NCI-H774 (cell line): ENCODE data around the gene CALY.

Experiments
- DNase-seq: peaks from one replicate; lab custom pipeline; 2025; lab: John Stamatoyannopoulos, UW

The CALY gene

DNA sequence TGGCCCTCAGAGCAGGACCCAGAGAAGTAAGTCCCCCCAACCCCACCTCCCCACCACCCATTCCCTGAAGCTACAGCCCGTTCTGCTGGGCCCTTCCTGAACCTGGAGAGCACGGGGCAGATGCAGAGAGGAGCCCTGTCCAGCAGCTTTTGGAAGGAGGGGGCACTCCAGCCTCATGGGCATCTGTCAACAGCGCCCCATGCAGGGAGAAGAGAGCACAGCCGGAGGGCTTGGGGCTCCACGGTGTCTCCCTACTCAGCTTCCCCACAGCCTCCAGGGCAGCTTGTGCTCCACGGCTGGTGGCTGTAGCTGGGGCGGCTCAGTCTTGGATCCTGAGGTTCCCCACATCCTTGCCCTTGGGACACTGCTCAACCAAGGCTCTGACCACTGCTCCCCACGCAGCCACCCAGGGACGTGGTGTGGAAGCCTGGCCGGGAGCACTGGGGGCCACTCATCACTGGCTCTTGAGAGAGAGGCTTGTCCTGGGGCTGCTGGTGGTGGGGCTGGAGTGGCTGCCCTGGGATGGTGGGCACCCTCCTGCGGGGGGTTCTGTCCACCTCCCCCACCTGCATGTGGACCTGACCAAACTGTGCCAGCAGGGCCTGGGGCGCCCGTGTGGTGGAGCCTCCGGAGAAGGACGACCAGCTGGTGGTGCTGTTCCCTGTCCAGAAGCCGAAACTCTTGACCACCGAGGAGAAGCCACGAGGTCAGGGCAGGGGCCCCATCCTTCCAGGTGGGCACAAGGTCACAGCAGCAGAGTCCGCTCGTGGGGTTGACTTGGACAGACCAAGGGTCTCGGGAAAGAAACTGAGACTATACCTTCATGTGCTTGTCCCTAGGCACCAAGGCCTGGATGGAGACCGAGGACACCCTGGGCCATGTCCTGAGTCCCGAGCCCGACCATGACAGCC, 15.0 kb upstream of the CALY start:
- DNase-seq: no peak

DNA sequence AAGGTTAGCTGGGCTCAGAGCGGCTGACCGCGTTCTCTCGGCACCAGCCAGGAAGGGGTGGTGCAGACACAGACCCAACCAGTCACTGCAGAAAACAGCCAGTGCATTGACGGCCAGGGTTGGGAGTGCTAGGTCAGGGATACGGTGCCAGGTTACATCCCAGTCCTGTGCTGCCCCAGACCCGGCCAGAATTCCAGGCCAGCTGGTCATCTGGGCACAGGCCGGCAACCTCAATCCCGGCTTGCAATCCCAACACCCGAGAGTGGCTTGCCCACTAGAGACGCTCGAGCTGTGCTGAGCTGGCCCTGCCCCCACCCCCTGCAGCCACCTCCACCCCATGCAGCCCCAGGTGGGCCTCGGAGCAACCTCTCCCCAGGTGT, 14.2 kb upstream of the CALY start:
- no peak for DNase-seq

DNA sequence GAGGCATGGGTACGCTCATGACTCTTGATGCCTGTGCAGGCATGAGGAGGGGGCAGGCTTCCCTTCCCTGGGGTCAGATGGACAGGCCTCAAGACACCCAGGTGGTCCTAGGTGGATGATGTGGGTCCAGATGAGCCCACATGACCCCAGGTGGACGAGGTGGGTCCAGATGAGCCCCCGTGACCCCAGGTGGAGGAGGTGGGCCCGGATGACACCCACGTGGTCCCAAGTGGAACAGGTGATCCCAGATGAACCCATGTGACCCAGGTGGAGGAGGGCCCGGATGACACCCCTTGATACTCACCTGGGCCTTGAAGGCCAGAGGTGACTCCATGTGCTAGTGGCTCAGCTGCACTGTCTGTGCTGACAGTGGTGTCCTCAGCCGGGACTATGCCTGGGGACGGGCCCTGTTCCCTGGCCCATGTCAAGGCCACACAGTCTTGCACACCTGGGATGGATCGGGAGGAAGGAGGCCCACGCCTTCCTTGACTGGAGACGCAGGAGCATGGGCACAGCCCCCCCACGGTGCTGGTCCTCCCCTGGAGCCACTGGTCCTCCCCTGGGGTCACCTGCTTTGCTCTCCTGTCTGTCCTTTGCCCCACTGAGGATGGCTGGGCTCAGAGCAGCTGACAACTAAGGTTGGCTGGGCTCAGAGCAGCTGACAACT, 13.7 kb upstream of the CALY start:
- no peak for DNase-seq

DNA sequence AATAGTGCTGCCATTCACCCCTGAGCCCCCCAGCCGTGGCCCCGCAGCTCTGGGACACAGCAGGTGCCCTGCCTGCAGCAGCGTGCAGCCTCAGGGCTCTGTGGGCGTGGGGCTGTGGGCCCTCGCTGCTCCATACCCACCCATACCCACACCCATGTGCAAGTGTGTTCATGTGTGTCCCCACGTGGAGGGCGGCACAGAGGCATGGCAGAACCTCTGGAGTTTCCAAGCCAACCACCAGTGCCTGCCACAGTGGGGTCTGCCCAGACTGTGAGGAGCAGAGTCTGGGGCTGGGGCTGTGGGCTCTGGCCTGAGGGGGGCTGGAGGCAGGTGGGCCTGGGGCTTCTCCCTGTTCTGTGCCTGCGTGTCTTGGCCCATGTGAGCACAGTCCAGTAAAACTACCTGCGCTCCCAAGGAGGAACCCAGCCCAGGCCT, 12.9 kb upstream of the CALY start:
- DNase-seq: no peak

DNA sequence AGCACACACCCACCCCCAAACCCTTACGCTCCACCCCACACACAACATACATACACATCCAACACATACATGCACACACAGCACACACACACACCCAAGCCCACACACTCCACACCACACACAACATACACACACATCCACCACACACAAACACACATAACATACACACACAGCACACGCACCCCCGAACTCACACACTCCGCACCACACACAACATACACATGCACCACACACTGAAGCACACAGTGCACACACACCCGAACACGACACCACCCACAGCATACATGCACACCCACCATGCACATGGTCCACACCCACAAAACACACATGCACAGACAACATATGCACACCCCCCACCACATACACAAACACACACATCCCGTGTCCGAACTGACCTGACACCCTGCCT, 12.5 kb upstream of the CALY start:
- no peak for DNase-seq

DNA sequence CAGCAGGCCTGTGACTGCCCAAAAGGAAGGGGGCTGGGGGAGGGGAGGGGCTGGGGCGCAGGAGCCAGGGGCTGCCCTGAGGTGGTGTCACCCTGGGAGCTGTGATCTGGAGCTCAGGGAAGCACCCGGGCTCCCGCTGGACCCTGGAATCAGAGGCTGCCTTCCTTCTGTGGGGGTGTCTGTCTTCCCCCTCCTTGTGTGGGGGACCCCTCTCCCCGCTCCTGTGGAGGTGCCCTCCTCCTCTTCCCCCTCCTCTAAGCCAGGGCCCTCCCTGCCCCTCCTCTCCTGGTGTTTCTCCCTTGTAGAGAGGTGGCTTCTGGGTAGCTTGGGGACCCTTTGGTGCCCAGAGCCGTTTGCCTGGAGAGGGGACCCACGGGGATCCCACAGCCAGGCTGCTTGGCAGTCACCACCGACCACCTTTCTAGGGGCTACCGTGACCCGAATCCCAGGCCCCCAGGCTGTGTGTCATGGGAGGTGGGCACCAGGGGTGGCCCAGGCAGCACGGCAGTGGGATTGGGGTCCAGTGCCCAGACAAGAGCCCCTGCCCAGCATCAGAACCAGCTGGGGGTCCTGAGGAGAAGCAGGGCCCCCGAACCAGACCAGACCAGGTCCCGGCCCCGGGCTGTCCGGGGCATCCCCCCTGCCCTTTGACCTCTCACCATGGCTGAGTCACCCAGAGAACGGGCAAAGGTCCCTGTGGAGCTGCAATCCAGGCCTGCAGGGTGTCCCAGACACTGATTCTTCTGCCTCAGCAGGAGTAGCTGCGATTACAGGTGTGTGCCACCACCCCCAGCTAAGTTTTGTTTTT, 11.2 kb upstream of the CALY start:
- DNase-seq: no peak

DNA sequence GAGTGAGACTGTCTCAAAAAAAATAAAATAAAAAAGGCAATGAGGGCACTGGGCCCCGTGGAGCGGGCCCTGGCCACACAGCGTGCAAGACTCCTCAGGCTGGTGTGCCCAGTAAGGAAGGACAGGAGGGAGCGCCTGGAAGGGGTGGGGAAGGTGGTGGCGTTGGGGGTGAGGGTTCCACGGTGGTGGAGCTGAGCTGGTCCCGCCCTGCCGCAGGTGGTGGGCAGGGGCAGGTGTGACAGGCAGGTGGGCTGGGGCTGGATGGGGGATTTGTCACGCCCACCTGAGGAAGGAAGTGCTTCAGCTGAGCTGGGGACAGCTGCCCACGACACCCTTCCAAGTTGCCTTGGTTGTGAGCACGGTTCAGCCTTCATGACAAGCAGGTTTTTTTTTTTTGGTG, 9.7 kb upstream of the CALY start:
- no peak for DNase-seq

DNA sequence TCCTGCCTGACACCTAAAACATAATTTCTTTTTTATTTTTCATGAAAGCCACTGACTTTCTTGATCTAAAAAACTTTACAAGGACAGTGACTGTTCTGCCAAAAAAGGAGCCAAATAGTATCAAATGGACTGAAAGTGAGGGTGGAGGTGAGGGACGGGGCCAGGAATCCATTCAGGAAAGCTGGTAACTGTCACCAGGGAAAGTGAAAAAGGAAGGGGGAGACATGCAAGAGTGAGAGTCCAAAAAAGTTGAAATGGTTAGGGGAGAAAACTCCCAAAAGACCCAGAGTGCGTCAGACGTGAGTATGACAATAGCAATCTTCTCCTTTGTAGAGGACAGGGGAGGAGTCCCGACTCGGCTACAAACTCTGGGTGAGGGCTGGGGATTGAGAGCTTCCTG, 7.5 kb upstream of the CALY start:
- DNase-seq: no peak

DNA sequence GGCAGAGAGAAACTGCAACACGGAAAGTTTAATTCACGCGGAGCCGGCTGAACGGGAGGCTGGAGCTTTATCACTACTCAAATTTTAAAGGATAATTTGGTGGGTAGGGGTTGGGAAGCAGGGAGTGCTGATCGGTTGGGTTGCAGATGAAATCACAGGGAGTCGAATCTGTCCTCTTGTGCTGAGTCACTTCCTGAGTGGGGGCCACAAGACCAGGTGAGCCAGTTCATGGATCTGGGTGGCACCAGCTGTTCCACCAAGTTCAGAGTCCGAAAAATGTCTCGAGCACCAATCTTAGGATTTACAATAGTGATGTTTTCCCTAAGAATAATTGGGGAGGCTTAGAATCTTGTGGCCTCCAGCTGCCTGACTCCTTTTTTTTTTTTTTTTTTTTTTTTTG, 6.9 kb upstream of the CALY start:
- DNase-seq: no peak

DNA sequence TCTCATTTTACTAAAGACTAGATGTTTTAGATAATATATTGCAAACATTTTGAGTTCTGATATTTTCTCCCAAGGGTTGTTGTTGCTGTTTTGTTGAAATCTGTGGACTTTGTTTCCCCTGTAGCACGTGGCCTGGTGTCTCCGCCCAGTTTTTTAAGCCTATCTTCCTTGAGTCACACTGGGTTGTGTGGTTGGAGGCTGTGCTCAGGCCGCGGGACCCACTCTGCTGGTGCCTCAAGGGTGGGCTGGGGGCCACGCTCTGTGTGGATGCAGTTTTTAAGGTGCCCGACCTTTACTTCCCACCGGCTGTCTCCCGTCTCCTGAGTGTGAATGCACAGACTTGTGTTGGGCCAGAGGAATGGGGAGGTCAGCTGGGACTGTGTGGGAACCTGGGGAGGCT, 6.2 kb upstream of the CALY start:
- no peak for DNase-seq

DNA sequence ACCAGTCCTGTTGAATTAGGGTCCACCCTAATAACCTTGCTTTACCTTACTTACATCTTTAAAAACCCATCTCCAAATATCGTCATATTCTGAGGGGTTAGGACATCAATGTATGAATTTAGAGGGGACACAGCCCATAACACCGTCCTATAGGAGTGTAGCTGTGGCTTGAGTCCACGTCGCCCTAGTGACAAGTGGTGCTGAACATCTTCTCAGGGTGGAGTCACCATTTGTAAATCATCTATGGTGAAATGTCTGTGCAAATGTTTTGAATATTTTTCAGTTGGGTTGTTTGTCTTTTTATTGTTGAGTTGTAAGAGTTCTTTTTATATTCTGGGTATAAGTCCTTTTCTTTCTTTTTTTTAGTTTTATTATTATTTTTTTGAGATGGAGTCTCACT, 5.3 kb upstream of the CALY start:
- no peak for DNase-seq

DNA sequence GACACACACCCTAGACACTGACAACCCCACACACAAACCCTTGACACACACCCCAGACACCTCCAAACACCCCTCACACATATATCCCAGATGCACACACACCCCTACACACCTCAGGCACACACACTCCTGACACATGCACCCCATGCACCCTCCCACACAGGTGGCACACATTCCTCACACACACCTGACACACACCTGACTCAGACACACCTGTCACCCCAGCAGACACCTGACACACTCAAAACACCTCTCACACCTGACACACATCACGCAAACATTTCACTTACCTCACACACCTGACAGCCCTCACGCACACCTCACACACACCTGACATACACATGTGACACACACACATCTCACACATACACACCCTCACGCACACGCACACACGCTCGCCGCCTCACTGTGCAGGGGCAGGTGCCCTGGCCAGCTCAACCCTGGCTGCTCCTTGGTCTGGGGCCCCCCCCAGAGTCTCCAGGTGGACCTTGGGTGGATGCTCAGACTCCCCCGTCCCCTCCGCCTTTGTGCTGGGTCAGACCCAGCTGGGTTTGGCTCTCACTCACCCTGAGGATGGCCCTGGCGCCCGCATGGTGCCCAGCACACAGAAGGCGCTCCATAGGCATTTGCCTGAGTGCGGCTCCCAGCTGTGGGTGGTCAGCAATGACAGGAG, 3.1 kb upstream of the CALY start:
- DNase-seq: no peak

DNA sequence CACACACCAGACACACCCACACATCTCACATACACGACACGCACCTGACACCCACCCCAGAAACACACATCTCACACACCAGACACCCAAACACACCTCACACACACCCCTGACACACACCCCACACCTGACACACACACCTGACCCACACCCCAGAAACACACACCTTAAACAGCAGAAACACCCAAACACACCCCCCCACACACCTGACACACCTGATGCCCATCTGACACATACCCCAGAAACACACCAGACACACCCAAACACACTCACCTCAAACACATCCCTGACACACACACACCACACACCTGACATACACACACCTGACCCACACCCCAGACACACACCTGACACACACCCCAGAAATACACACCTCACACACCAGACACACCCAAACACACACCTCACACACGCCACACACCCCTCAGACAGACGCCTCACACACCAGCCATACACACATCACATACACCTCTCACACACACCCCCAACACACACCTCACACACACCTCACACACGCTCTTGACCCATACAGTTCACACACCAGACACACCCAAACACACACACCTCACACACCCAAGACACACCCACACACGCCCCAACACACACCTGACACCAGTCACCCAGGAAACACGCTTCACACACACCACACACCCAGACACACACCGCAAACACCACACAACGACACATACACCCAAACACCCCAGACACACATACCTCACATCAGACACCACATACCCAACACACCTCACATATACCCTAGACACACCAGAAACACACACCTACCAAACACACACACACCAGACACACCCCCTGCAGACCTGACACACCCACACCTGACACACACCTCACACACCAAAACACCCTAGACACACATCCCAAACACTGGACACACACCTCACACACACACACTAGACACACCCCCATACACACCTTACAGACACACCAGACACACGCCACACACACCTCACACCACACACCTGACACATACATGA, 1.7 kb upstream of the CALY start:
- no peak for DNase-seq

DNA sequence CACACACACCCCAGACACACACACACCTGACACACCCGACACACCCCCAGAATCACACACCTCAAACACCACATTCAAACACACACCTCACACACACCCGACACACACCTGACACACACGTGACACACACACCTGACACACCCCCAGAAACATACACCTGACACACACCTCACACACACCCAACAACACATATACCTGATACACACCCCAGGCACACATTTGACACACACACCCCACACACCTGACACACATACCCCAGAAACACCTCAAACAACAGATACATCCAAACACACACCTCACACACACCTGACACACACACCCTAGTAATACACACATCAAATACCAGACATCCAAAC, 652 bp upstream of the CALY start:
- no peak for DNase-seq

DNA sequence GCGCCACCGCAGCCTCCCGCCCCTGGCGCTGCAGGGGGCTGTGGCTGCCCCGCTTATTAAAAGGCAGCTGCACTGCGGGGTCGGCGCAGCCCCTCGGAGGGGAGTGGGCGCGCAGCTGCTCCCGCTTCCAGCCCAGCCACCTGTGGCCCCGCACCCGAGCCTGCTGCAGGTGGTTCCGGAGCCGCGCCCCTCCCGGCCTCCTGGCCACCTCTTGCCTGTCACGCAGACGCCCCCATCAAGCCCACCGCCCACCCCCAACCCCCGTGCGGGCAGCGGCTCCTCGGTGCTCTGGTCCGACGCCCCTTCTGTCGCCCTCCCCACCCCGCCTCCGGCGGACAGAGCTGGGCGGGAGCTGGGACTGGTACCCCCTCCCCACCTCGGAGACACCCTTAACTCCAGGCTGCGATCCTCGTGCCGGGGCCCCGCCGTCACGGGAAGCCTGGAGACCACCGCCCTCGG, 549 bp downstream of the CALY start:
- no peak for DNase-seq

DNA sequence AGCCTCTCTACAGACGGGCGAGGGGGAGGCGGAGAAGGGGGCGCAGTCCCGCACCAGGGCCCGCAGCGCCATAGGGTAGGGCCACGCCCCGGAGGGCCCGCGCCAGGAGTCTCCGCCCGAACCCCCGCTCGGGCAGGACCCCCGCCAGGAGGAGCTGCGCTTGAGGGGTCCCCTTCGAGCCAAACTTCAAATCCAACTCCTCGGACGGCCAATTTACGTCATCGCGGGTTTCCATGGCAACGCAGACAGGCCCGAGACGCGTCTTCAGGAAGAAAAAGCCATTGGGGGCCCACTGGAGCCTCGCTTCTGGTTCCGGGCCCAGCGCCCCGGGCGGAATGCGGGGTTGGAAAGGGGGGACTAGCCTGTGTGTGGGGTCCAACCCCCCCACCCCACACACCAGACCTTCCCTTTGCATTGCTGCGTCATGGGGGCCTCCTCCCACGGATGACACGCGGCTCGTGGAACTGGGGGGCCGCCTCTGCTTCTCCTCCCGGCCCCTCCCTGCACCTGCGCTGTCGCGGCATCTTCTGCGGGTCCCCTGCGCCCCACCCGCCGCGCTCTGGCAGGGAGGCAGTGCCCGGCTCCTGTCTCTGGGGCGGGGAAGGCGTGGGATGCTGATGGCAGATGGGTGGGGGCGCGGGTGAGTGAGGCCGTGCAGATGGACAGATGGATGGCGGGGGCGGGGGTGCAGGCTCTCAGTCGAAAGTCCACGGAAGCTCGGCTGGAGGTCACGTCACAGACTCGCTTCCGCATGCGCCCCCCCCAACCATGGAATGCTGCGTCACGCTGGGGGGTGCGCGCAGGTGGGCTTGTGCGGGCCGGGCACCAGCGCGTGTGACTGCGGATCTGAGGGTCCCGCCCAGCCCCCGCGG, 1.2 kb downstream of the CALY start:
- no peak for DNase-seq

DNA sequence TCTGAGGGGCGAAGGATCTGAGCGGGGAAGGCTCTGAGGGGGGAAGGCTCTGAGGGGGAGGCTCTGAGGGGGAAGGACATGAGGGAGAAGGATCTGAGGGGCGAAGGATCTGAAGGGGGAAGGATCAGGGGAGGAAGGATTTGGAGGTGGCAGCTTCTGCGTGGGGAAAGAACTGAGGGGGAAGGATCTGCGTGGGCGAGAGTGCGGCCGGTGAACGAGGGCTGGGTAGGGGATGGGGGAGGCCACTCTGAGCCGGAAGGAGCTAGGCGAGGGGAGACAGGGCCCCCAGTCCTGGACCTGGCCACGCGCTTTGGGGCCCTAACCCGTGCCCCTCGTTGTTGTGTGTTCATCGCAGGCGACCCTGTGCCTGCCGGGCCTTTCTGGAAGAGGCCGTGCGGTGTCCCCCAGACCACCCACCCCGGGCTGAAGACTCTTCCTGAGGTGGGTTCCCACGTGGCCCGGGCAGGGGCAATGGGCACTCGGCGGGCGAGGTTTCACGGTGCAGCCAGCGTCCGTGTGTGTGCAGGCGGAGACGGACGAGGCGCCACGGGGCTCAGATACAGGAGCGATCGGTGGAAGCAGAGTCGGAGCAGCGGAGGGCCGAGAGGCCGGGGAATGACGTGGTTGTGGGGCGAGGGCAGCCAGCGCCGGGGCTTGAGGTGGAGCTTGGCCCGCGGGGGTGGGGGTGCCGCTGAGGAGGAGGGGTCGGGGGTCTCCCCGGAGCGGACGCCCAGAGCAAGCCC, 2.0 kb downstream of the CALY start:
- no peak for DNase-seq

DNA sequence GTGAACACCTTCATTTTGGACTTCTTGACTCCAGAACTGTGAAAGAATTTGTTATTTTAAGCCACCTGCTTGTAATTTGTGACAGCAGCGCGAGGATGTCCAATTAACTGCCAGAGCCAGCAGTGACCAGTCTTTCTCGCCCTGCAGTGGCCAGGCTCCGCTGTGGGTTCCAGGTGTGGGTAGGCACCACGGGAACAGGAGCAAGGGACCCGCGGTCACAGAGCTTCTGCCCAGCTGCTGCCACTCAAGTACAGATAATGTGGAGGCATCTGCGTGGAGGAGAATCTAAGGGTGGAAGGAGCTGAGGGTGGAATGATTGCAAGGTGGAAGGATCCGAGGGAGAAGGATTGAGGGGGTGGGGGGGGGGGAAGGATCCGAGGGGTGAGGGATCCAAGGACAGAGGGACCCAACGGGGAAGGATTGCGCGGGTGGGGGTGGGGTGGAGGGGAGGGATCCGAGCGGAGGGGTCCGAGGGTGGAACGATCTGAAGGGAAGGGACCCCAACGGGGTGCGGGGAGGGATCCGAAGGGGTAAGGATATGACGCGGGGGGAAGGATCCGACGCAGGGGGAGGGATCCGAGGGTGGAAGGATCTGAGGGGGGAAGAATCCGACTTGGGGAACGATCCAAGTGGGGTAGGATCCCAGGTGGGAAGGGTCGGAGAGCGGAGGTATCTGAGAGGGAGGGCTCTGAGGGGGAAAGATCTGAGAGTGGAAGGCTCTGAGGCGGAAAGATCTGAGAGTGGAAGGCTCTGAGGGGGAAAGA, 3.6 kb downstream of the CALY start:
- no peak for DNase-seq
